ENCODE results near the gene TOR1AIP2. TPM values are rescaled to one million over a fixed set of nuclear protein-coding genes. Genes with fewer than 3 reads are reported as not detected.

The TOR1AIP2 gene
- total and polyA plus RNA-seq, 10 of the 15 experiments (the other 5 are each of a cell fraction or from before 2014, with no cell fraction given): 5.3 to 38.9 (median 15.4) TPM

- no peak for ATAC-seq
- ChIA-PET SMC1A (ENCODE audit: uncharacterized antibody, unreplicated experiment) (interaction anchor here (1.0 to 1.9 kb wide), 3 partner anchors 9 to 306 kb away, joined by 3 to 6 read pairs (median 4); no protein-coding TSS in a partner anchor), POLR2A (interaction anchor here (0.8 kb wide), 1 partner anchor 10 kb away, joined by 4 read pairs; no protein-coding TSS in a partner anchor), RAD21 (ENCODE audit: unreplicated experiment) (interaction anchor here (0.6 kb wide), 1 partner anchor 167 kb away, joined by 3 read pairs; no protein-coding TSS in a partner anchor), CTCF (no interaction called here)
- no peak for FAIRE-seq
- DNase-seq (ENCODE audit: low read depth, low spot score): no peak
- Histone ChIP-seq H3K9ac (ENCODE audit: control insufficient read depth, insufficient read depth, low read length) (no peak overlapping the region), H3K9me3 (replicated peaks; ENCODE audit: control insufficient read depth, insufficient read depth, low read length) (no peaks in the 10 kb centered on the region), H3K27me3 (replicated peaks in 1 of 2; ENCODE audit: control insufficient read depth in 2 of 2, insufficient read depth in 2 of 2, low read length in 1 of 2) (no peaks in the 10 kb centered on the region), H4K20me1 (ENCODE audit: control insufficient read depth, insufficient read depth) (no peaks in the 10 kb centered on the region), H3K27ac (ENCODE audit: control insufficient read depth, insufficient read depth) (no peak overlapping the region), H3K4me3 (no peak overlapping the region), H3K79me2 (ENCODE audit: control insufficient read depth, insufficient read depth, low read length) (peaks cover 59% of the 10 kb centered on the region), H3K4me2 (ENCODE audit: control insufficient read depth, insufficient read depth) (no peak overlapping the region), H3K36me3 (ENCODE audit: control insufficient read depth in 2 of 2, insufficient read depth in 2 of 2, low read length in 1 of 2) (no peaks in the 10 kb centered on the region; a peak in 1 of 4 replicates), H3K4me1 (ENCODE audit: control insufficient read depth, insufficient read depth, low read length) (peaks cover 4% of the 10 kb centered on the region; the same call in 1 of the 2 replicates), H2AFZ (ENCODE audit: control insufficient read depth, low read depth, low read length) (no peak overlapping the region)
- TF ChIP-seq USF1 (IDR thresholded peaks at IDR 0.05; ENCODE audit: borderline replicate concordance, extremely low read length, insufficient read depth, low read depth, low read length): no peak
- TF ChIP-seq BRCA1 (IDR thresholded peaks at IDR 0.05; ENCODE audit: low read depth, low read length): no peak
- no peak for TF ChIP-seq MYB (IDR thresholded peaks at IDR 0.05; ENCODE audit: borderline replicate concordance, low read depth, low read length)
- TF ChIP-seq PBX3 (IDR thresholded peaks at IDR 0.05; ENCODE audit: insufficient replicate concordance, low read depth, low read length): no peak
- TF ChIP-seq NRF1 (conservative IDR thresholded peaks at IDR 0.05; ENCODE audit: low read depth, low read length): no peak
- no peak for TF ChIP-seq E2F8 (IDR thresholded peaks at IDR 0.05; ENCODE audit: low read depth, partially characterized antibody)
- no peak for TF ChIP-seq USF2 (IDR thresholded peaks at IDR 0.05; ENCODE audit: borderline replicate concordance, low read depth, low read length)
- no peak for TF ChIP-seq ZNF207 (IDR thresholded peaks at IDR 0.05; ENCODE audit: borderline replicate concordance)
- no peak for TF ChIP-seq SP1 (IDR thresholded peaks at IDR 0.05; ENCODE audit: low read depth, low read length)
- no peak for TF ChIP-seq SMC3 (IDR thresholded peaks at IDR 0.05; ENCODE audit: borderline replicate concordance, low read length)
- no peak for TF ChIP-seq POLR2AphosphoS2 (IDR thresholded peaks at IDR 0.05; ENCODE audit: low read depth, low read length)
- 98% methylated on average over 2 of the region's 2 CpGs for WGBS (ENCODE audit: insufficient coverage, insufficient replicate concordance, low lambda C conversion rate, missing lambda C conversion rate)
- no TSS peak for BruUV-seq (replicated peaks)
- intact Hi-C loops (cut with micrococcal nuclease; ENCODE audit: unreplicated experiment) (no loop called here), in situ Hi-C loops (cut with MboI) (loop anchor here (5.0 to 25.0 kb wide), 2 partner anchors 304 to 614 kb away; no protein-coding TSS in a partner anchor)
These were observed 4.2 kb downstream of the TOR1AIP2 start for GRCh38 chr1:179873438-179873851.
